NCI-H2171 treated with DMSO at 0.1 percent for 48 hours (cell line): ENCODE results near the gene NIPA2.

Experiments
- DNase-seq: peaks from one replicate; lab custom pipeline; 2025; lab: John Stamatoyannopoulos, UW

Gene NIPA2

GRCh38 chr15:22877607-22878006 lies 39.1 kb downstream of the NIPA2 start:
- no peak for DNase-seq

- no peak for DNase-seq
These were observed 39.6 kb downstream of the NIPA2 start for GRCh38 chr15:22878103-22878502.

GRCh38 chr15:22880068-22880980 lies 41.9 kb downstream of the NIPA2 start:
- no peak for DNase-seq

GRCh38 chr15:22880981-22881738 lies 42.7 kb downstream of the NIPA2 start:
- DNase-seq, result no peak

GRCh38 chr15:22881739-22882440 lies 43.4 kb downstream of the NIPA2 start:
- no peak for DNase-seq

DNA sequence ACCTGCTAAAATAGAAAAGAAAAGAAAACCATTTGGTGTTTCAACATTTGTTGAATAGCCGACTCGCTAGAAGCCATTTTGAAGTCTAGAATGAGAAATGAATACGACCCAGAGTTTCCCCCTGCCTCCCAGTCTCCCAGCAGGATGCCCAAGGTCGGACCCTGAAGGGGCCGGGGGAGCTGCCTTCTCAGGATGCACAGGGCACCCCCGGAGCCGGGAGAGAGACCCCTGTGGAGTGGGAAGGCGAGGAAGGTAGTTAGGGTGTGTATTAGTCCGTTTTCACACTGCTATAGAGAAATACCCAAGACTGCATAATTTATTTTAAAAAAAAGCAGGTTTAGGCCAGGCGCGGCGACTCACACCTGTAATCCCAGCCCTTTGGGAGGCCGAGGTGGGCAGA lies 44.7 kb downstream of the NIPA2 start:
- DNase-seq, result no peak

GRCh38 chr15:22884344-22884743 lies 45.9 kb downstream of the NIPA2 start:
- DNase-seq, result no peak

DNA sequence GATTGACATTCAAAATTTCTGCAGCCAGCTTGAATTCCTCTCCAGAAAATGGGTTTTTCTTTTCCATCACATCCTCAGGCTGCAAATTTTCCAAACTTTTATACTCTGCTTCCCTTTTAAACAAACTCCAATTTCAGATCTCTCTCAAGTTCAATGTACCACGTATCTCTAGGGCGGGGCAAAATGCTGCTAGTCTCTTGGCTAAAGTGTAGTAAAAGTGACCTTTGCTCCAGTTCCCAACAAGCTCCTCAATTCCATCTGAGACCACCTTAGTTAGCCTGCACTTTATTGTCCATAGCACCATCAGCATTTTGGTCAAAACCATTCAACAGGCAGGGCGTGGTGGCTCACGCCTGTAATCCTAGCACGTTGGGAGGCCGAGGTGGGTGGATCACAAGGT lies 46.7 kb downstream of the NIPA2 start:
- no peak for DNase-seq

DNA sequence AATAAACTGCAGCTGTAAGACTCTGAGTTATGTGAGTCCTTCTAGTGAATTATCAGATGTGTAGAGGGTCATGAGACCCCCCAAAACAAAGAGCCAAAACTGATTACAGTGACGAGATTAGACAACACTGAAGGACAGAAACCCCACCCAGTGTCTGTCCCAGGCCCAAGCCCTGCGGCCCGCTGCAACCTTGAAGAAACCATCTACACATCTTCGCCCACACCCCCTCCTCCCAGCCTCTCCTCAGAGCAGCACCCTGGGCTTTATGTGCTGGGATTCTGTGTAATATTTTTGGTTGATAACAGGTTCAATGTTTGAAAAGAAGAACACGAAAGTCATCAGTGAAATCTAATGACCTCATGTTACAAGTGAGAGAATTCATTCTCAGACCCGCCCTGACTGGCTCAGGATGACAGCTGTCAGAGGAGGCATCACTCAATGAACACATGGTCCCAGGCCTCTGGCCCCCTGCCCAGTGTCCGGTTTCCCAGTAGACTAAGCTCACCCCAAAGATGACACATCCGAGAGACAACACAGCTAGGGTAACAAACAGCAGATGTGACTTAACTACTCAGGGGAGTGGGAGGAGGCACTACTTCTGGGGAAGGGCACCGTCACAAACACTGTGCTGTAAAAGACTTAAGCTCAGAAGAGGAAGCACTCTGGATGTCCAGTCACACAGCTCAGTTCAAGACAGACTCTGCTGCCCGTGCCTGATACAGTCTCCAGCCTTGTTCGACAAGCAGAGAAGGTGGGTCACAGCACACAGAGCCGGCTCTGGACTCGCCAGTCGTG lies 48.9 kb downstream of the NIPA2 start:
- peak; percentile 15 for DNase-seq

DNA sequence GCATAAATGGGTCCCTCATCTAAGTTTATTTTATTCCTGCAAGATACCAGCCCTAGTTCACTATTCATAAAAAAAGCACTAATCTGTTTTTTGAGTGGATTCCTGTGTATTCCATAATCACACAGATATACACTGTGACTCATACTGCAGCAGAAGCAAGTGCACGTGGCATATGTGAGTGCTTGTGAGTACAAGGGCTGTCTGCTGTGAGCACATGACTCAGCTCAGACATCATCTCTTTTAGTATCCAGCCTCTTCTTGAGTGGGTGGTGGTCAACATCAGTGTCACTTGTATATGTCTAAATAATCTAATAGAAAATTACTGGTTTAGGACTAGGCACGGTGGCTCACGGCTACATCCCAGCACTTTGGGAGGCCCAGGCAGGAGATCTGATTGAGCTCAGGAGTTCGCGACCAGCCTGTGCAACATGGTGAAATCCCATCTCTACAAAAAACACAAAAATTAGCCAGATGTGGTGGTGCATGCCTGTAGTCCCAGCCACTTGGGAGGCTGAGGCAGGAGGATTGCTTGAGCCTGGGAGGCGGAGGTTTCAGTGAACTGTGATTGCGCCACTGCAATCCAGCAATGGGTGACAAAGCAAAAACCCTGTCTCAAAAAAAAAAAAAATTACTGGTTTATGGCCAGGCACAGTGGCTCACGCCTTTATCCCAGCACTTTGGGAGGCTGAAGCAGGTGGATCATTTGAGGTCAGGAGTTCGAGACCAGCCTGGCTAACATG lies 49.8 kb downstream of the NIPA2 start:
- no peak for DNase-seq

DNA sequence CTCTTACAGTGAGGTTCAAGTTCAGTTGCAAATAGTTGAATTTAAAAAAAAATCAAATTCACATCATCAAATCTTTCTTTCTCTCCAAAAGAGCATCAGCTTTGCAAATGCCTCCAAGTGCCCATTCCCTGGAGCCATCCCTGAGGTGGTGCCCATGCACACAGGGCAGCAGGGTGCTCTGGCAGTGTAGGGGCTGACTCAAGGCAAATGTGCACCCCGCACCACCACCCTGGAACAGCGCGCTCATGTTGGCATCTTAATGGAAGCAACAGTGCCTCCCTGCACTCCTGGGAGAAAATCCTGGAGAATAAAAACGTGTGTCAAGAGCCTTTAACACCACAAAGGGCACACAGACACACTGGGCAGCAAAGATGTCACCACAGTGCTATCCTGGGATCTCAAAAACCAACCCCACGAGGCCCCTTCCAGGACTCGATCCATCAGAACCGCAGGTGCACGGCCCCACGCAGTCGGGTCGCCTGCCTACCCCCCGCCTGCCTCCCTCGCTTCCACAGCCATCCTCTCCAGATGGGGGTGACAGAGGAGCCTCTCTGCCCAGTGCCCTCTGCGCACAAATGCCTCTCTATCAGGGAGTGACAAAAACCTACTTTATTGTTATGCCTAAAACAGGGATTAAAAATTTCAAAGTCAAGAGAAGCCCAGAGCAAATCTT lies 50.8 kb downstream of the NIPA2 start:
- DNase-seq, result no peak

DNA sequence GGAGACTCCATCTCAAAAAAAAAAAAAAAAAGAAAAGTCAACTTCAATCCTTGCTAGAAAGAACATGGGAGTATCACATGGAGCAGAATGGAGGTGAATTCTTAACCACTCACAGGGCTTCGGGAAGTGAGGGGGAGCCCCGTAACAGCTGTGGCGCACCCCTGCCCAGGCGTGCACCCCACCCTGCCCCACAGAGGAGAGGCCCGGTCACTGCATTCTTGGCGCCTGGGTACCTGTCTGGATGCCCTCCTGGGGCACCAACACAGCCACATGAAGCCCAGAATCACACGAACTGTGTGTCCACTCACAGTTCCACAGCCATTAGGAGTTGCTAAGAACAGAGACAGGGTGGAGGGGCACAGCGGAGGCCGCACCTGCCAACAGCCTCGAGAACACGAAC lies 51.8 kb downstream of the NIPA2 start:
- DNase-seq, result no peak

DNA sequence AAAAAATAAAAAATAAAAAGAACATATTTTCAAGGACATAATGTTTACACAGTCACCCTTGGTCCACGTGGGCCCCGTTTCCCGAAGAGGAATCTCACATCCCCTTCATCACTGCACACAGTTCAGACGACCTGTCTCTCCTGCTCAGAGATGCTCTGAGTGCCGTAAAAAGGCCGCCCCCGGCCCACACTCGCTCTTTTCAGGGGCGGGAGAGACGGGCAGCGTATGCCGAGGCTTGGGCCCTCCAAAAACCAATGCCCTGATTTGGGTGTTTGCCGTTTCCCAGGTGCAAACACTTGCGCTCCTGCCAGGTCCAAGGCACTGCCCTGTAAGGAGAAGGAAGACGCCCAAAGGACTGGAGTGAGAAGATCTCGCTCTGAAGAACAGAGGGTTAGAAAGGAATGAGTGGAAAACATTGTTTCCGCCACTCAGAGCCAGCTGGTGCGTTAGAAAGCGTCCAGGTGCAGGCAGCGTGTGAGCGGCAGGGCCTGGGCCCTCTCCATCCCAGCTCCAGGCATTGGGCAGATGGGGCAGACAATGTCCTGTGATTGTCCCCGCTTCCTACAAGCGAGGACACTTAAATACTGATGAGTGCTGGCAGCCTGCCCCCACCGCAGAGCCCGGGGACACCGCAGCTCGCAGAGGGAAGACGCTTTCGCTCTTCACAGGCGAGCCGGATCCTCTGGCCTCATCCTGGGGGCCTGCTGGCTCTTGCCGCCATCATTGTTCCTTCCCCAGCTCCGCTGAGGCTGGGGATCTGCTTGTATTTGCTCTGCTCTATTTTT lies 53.2 kb downstream of the NIPA2 start:
- no peak for DNase-seq

- no peak for DNase-seq
These were observed 53.9 kb downstream of the NIPA2 start for GRCh38 chr15:22892333-22892732.

- DNase-seq, result no peak
These were observed 54.6 kb downstream of the NIPA2 start for GRCh38 chr15:22893081-22893480.

GRCh38 chr15:22893881-22894280 lies 55.4 kb downstream of the NIPA2 start:
- no peak for DNase-seq

DNA sequence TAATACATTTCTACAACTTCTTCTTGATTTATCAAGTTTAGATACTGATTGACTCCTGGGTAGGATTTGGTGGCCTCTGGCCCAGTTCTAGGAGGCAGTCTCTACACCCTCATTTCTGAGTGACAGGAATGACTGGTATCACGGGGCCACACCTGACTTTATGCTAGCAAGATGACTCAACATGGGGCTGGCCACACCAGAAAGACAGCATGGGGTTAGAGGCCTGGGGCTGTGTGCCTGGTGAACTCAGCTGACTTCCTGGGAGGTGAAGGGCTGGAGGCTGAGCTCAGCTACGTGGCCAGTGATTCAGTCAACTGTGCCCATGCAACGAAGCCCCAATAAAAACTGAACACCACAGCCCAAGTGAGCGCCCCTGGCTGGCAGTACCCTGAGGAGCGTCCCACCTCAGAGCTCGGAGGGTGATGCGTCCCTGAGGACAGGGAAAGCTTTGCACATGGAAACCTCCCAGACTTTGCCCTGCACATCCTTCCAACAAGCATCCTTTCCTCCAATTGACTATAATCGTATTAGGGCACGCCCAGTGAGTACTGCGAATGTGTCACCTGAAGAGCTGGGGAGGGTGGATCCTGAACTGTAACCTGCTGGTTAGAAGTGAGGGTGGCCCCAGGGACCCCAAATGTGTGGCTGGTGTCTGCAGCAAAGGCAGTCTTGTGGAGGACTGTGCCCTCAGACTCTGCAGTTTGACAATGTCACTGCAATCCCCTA lies 57.2 kb downstream of the NIPA2 start:
- DNase-seq, result no peak

DNA sequence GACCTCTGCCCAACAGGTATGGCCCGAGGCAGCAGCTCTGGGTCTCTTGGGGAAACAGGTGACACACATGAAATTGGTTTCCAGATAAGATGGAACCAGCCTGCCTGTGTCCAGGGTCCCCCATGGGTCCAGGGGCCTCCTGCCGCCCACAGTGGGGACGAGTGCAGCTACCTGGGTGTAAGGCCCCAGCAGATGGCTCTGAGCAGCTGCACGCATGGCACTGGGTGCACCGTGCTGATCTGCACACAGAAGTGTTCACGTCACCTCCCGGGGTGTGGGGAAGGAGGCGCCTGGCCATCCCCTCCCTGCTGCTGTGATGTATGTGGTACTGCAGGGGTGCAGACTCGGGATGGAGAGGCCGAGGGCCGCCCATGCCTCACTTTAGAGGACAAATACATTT lies 63.6 kb downstream of the NIPA2 start:
- DNase-seq, result peak; percentile 71

GRCh38 chr15:22902578-22902977 lies 64.1 kb downstream of the NIPA2 start:
- peak; percentile 6 for DNase-seq
